Measurements from ENCODE around the gene CALM3. TPM values are rescaled to one million over a fixed set of nuclear protein-coding genes. Genes with fewer than 3 reads are reported as not detected.
"Not testable (repeated sequence)": the region's sequence is repeated elsewhere in the genome, so short reads cannot be mapped to it uniquely, and the experiment has no call there.

The CALM3 gene
- total RNA-seq, 1 donor from 2014 or later: 335 TPM

GRCh38 chr19:46624958-46625661, 24.0 kb downstream of the CALM3 start, which contains the start of gene PTGIR:
PTGIR (minus strand) TSS chr19:46625089; CDS start chr19:46624225, 864 bp downstream.
- no peaks in the 10 kb centered on the region for H3K36me3 Mint-ChIP-seq
- no peaks in the 10 kb centered on the region for H3K27me3 Mint-ChIP-seq
- H3K4me3 Mint-ChIP-seq: no peak within 1 kb of the TSS
- no peak for DNase-seq (ENCODE audit: extremely low spot score, unreplicated experiment)
- no peak for TF ChIP-seq CTCF (conservative IDR thresholded peaks at IDR 0.05)
- H3K4me1 Mint-ChIP-seq (ENCODE audit: unreplicated experiment): peaks cover 4% of the 10 kb centered on the region
- peak within 1 kb of the TSS; percentile 26 for H3K27ac Mint-ChIP-seq
- no peaks in the 10 kb centered on the region for H3K9me3 Mint-ChIP-seq

- Mint-ChIP-seq H3K27me3 (no peaks in the 10 kb centered on the region), H3K4me3 (no peak overlapping the region), H3K9me3 (no peaks in the 10 kb centered on the region), H3K4me1 (ENCODE audit: unreplicated experiment) (peaks cover 4% of the 10 kb centered on the region), H3K27ac (no peak overlapping the region), H3K36me3 (no peaks in the 10 kb centered on the region)
- no peak for DNase-seq (ENCODE audit: extremely low spot score, unreplicated experiment)
- TF ChIP-seq CTCF (conservative IDR thresholded peaks at IDR 0.05): no peak
Observed at GRCh38 chr19:46625731-46626130, 24.6 kb downstream of the CALM3 start.

GRCh38 chr19:46626446-46626845, 25.3 kb downstream of the CALM3 start:
- Mint-ChIP-seq H3K4me1 (ENCODE audit: unreplicated experiment) (peaks cover 9% of the 10 kb centered on the region), H3K36me3 (no peaks in the 10 kb centered on the region), H3K27me3 (peaks cover under 1% of the 10 kb centered on the region), H3K4me3 (no peak overlapping the region), H3K27ac (no peak overlapping the region), H3K9me3 (no peaks in the 10 kb centered on the region)
- TF ChIP-seq CTCF (conservative IDR thresholded peaks at IDR 0.05): no peak
- DNase-seq (ENCODE audit: extremely low spot score, unreplicated experiment): no peak

- not testable (repeated sequence) for H3K27ac Mint-ChIP-seq; H3K9me3 Mint-ChIP-seq; DNase-seq (ENCODE audit: extremely low spot score, unreplicated experiment); H3K4me3 Mint-ChIP-seq; H3K36me3 Mint-ChIP-seq
- Mint-ChIP-seq H3K4me1 (ENCODE audit: unreplicated experiment) (peaks cover 22% of the 10 kb centered on the region), H3K27me3 (peaks cover 19% of the 10 kb centered on the region)
Observed at GRCh38 chr19:46628970-46629369, 27.8 kb downstream of the CALM3 start.

DNA sequence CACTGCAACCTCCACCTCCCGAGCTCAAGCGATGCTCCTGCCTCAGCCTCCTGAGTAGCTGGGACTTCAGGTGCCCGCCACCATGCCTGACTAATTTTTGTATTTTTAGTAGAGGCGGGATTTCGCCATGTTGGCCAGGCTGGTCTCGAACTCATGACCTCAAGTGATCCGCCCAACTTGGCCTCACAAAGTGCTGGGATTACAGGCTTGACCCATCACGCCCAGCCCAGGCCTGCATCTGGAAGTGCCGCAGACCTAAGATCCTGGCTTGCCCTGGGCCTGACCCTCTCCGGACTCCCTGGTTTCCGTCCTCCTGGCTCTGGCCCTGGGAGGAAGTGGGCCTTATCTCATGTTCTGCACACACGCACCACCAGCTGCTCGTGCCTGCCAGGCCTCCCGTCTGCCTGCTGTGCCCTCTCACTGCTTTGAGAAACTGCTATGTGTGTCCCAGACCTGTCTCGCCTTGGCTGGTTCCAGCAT, 28.5 kb downstream of the CALM3 start:
- H3K4me1 Mint-ChIP-seq (ENCODE audit: unreplicated experiment): peaks cover 22% of the 10 kb centered on the region
- DNase-seq (ENCODE audit: extremely low spot score, unreplicated experiment): no peak
- H3K27me3 Mint-ChIP-seq: peaks cover 22% of the 10 kb centered on the region
- no peak overlapping the region for H3K4me3 Mint-ChIP-seq
- H3K36me3 Mint-ChIP-seq: no peaks in the 10 kb centered on the region
- TF ChIP-seq CTCF (conservative IDR thresholded peaks at IDR 0.05): no peak
- no peak overlapping the region for H3K27ac Mint-ChIP-seq
- H3K9me3 Mint-ChIP-seq: no peaks in the 10 kb centered on the region

DNA sequence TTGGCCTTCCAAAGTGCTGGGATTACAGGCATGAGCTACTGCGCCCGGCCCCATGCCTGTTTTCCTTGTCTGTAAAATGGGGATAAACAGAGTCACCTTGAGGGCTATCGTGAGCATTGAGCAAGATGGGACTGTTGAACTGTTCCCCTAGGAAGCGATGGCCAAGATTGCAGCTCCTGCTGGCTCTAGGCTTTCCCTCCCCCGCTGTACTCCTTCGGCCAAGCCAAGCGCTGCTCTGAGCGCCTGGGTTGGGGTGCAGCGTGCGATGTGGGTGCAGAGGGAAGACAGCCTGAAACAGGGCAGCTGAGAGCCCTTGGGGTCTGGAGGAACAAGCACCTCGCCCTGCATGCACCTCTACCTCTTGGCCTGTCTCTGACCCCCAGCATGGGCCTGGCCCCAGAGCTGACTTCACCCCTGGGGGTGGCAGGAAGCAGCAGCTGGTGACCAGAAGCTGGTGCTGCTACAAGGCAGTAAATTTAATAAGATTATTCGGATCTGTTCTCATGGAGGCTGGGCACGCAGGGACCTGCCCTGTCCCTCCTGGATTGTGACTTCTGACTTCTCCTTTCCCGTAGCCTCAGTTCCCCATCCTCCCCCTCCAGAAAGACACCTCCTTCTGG, 29.6 kb downstream of the CALM3 start:
- no peaks in the 10 kb centered on the region for H3K36me3 Mint-ChIP-seq

More for the DNA sequence above, 29.6 kb downstream of the CALM3 start:
- TF ChIP-seq CTCF (conservative IDR thresholded peaks at IDR 0.05): no peak
- H3K27ac Mint-ChIP-seq: no peak overlapping the region
- no peak overlapping the region for H3K4me3 Mint-ChIP-seq
- peaks cover 22% of the 10 kb centered on the region for H3K4me1 Mint-ChIP-seq (ENCODE audit: unreplicated experiment)
- DNase-seq (ENCODE audit: extremely low spot score, unreplicated experiment): no peak
- peaks cover 28% of the 10 kb centered on the region for H3K27me3 Mint-ChIP-seq
- no peaks in the 10 kb centered on the region for H3K9me3 Mint-ChIP-seq

All from type B pancreatic cell (in vitro differentiated cells).